HG02885 (cell line): Measurements from ENCODE around the gene CYP26B1.
"Not testable (repeated sequence)": the region's sequence is repeated elsewhere in the genome, so short reads cannot be mapped to it uniquely, and the experiment has no call there.

Experiments used
- ATAC-seq: cut with Tn5 transposase; IDR thresholded peaks from one replicate; pipeline ENCODE4 v1.9.1; 2021; ENCODE audit warnings: mild to moderate bottlenecking; ENCODE audit not compliant: unreplicated experiment, poor library complexity

Gene CYP26B1

DNA sequence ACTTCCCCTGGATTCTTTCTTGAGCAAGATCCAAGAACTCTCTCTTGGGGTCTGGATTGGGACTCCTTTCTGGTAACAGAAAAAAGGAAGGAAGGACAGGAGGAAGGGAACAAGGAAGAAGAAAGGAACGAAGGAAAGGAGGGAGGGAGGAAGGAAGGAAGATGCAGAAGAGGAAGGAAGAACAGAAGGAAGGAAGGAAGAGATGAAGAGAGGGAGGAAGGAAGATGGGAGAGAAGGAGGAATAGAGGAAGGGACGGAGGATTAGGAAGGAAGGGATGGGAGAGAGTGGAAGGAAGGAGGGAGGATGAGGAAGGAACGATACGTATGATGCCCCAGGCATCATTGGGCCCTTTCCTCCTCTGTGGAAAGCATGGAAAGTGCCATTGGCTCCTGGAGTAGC is 58.6 kb downstream of the CYP26B1 start:
- no peak for ATAC-seq

GRCh38 chr2:72086871-72087633 is 60.6 kb downstream of the CYP26B1 start:
- ATAC-seq, result not testable (repeated sequence)

- no peak for ATAC-seq
Observed at GRCh38 chr2:72085513-72085912, 62.1 kb downstream of the CYP26B1 start.

- ATAC-seq, result no peak
Observed at GRCh38 chr2:72085036-72085435, 62.6 kb downstream of the CYP26B1 start.

DNA sequence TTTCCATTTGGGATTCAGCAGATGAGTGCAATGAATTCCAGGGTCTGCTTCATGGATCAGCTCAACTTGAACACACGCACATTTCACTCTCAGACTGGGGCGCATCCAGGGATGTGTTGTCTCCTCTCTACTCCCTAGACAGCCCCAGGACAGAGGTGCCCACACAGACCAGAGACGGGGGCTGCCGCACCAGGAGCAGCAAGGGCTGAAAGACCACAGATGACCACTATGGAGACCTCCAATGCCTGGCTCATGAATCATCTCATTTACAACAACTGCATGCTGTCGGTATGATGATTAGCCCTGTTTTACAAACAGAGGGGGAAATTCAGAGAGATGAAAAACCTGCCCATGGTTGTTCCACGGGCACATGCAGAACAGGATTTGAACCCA is 63.1 kb downstream of the CYP26B1 start:
- ATAC-seq, result no peak

GRCh38 chr2:72083751-72084583 is 63.7 kb downstream of the CYP26B1 start:
- ATAC-seq, result no peak

- ATAC-seq, result no peak
Observed at GRCh38 chr2:72082887-72083286, 64.8 kb downstream of the CYP26B1 start.

DNA sequence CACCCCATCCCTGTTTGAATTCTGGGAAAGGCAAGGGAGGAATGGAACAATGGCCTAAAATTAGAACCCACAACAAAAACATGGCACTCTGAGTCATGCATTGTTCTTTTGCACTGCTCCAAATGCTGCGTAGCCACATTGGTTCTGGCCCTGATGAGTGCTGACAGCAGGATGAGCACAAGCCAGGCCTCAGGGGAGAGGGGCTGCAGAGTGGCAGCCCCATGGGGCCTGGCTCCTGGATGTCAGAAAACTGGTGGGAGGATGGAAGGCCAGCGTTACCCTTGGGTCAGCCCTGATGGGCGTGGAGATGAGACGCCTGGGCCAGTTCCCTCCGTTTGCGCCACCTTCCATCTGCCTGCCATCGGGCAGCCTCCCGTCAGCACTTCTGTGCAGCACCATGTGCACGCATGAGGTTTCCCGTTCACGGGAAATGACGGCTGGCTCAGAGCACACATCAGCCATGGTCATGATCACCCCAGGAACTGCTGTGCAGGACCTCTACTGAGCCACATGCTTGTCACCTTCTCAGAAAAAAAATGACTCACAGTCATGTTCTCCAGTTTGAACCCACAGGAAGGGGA is 65.6 kb downstream of the CYP26B1 start:
- ATAC-seq, result no peak

DNA sequence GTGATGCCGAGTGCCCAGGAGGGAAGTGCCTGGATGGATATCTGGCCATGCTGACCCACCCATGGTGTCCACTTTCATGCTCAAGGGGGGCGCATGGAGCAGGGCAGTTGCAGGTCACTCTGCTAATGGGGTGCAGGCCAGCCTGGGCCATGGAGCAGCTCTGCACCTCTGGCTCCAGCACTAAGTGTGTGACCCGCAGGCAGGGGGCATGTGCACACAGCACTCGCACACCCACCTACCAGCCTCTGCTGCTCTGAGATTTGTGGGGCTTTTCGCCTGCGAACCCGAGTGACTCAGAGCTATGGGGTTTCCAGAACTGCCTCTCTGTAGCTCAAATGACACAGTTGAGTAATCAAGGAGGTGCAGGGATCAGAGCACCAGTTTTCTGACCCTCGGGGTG is 66.2 kb downstream of the CYP26B1 start:
- ATAC-seq, result no peak

DNA sequence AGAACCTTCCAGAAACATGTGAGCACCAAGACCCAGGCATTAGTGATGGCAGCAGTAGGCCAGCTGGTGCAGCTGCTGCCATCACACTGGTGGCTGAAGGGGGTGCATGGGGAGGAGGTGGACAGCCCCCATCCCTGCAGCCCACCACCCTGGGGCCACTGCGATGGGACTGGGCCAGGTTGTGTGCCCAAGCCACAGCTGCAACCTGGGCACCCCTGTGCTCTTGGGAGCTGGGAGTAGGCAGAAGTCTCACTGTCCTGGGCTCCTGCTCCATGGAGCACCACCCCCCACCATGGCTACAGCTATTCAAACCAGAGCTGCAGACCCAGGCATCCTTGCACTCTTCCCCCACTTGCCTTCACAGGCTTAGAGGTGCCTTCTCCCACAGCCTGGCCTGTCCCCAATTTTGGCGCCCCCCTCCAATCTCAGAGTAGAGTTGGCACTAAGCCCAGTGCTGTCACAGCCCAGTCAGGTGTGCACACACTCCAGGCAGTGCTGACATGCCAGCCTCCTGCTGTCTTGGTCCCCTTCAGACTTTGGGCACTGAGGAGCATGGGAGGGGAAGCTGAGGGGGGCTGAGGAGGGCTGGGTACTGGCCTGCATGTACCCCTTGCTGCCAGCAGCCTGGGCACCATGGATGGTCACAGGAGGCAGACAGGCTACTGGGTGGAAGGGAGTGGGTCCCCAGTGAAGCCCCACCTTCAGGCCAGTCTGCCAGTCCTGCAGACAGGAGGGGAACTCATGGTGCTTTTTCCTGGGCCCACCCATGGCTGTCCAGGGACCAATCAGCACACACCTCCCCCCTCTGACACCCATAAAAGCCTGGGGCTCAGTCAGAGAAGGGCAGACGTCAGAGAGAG is 67.1 kb downstream of the CYP26B1 start:
- no peak for ATAC-seq
